ENCODE data around the gene PES1.

Gene PES1

GRCh38 chr22:30538280-30538679, 53.4 kb downstream of the PES1 start:
- DNase-seq (ENCODE audit: low read depth) = no peak
- H3K4me3 ChIP-seq (ENCODE audit: low read depth, low read length) = no peak overlapping the region
- no peak for TF ChIP-seq CTCF (IDR thresholded peaks at IDR 0.05; ENCODE audit: insufficient read depth, low read depth, low read length, missing control alignments)

GRCh38 chr22:30537083-30537731, 54.5 kb downstream of the PES1 start:
- no peak for DNase-seq (ENCODE audit: low read depth)
- H3K4me3 ChIP-seq (ENCODE audit: low read depth, low read length) = no peak overlapping the region
- no peak for TF ChIP-seq CTCF (IDR thresholded peaks at IDR 0.05; ENCODE audit: insufficient read depth, low read depth, low read length, missing control alignments)

- DNase-seq (ENCODE audit: low read depth) = peak; percentile 61
- no peak overlapping the region for H3K4me3 ChIP-seq (ENCODE audit: low read depth, low read length)
- no peak for TF ChIP-seq CTCF (IDR thresholded peaks at IDR 0.05; ENCODE audit: insufficient read depth, low read depth, low read length, missing control alignments)
These were observed 56.5 kb downstream of the PES1 start for GRCh38 chr22:30535182-30535581.

- H3K4me3 ChIP-seq (ENCODE audit: low read depth, low read length) = no peak overlapping the region
- no peak for DNase-seq (ENCODE audit: low read depth)
- no peak for TF ChIP-seq CTCF (IDR thresholded peaks at IDR 0.05; ENCODE audit: insufficient read depth, low read depth, low read length, missing control alignments)
These were observed 59.8 kb downstream of the PES1 start for GRCh38 chr22:30531651-30532608.

GRCh38 chr22:30526656-30527055, 65.1 kb downstream of the PES1 start:
- H3K4me3 ChIP-seq (ENCODE audit: low read depth, low read length) = no peak overlapping the region
- no peak for DNase-seq (ENCODE audit: low read depth)
- TF ChIP-seq CTCF (IDR thresholded peaks at IDR 0.05; ENCODE audit: insufficient read depth, low read depth, low read length, missing control alignments) = no peak

Data from GM12865 (cell line).